ENCODE data around the gene SLC1A2. TPM values are rescaled to one million over a fixed set of nuclear protein-coding genes. Genes with fewer than 3 reads are reported as not detected.

SLC1A2 gene
- total RNA-seq, 5 donors from 2014 or later (not counting 1 experiment from before 2014, with no cell fraction given), result 0.07 to 0.19 (median 0.12) TPM

DNA sequence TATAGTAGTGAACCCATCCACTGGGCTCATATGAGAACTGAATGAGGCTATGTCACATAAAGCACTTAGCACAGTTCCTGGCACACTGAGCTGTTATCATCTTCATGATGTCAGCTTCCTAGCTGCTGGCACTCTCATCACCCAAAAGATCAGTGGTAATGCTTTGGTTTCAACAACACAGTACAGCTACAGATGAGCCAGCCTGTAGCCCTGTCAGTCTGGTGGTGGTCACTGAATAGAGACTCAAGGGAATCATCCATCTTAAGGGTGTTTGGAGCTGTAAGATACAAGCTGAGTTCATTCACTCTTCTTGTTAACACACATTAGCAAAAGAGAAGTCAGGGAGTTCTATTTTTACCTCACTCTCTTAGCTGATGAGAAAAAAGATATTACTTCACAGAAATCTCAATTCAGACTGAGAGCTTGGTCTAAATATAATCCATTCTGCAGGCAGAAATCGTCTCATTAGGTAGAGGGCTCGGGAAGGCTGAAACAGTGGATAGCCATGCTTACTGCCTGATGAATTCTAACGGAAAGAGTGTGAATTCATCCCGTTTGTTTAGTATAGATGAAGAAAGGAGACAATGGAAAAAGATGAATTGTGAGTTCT, 6.3 kb upstream of the SLC1A2 start:
- Histone ChIP-seq H3K27ac (ENCODE audit: low read length) (no peak overlapping the region), H3K9me3 (no peaks in the 10 kb centered on the region), H3K27me3 (replicated peaks in 1 of 2; ENCODE audit: control insufficient read depth in 2 of 2, extremely low read depth in 1 of 2, insufficient read depth in 2 of 2, low read length in 1 of 2) (peaks cover 2 to 13% of the 10 kb centered on the region in 2 experiments), H3K4me1 (ENCODE audit: control insufficient read depth in 1 of 2, extremely low read depth in 1 of 2, insufficient read depth in 2 of 2, low read length in 2 of 2) (no peaks in the 10 kb centered on the region), H3K36me3 (ENCODE audit: control insufficient read depth in 2 of 2, extremely low read depth in 1 of 2, insufficient read depth in 1 of 2, low read length in 1 of 2) (no peaks in the 10 kb centered on the region), H3K4me3 (ENCODE audit: control insufficient read depth in 1 of 2, extremely low read depth in 1 of 2, low read length in 1 of 2) (no peak overlapping the region)
- Mint-ChIP-seq H3K4me1 (peaks cover 2 to 6% (median 5%) of the 10 kb centered on the region in 3 donors), H3K9me3 (no peaks in the 10 kb centered on the region), H3K27ac (no peak overlapping the region), H3K27me3 (peaks cover 66 to 67% of the 10 kb centered on the region in 2 donors), H3K36me3 (no peaks in the 10 kb centered on the region), H3K4me3 (no peak overlapping the region)
- no peak for DNase-seq
- no peak for ATAC-seq (replicated peaks in 1 of 4)
- ChIA-PET POLR2A (no interaction called here), CTCF (no interaction called here)
- WGBS (ENCODE audit: insufficient coverage), result 68% methylated on average over 2 of the region's 4 CpGs

DNA sequence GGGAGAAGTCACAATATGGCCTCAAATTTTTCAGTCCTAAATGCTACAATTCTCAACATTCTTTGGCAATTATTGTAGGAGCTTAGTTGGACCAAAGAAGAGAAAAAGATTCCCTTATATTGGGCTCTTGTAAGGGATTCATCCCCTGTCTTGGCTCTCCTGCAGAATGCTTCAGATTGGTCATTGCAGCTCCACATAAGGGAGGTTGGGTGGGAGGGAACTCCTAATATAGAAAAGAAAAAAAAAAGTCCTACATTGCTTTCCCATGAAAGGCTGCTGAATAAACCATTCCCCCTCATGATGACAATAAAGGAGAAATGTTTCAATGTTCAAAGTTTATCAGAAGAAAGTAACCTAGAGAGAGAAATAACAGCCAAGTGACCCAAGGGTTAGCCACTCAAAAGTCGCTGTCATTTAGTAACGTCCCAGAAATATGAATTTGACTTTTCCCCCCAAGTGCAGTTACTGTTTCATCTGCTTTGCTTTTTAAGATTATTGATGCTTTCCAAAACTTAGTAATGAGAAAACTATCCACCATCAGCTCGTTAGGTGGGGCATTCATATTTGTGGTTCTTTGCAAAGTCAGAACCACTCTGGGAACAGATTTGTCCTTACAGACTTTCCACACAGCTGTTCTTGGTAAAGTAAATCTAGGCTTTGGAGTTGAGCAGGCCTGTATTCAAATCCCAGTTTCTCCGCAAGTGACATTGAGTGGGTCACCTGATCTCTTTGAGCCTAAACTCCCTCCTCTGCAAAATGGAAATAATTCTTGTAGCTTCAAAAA, 5.0 kb upstream of the SLC1A2 start:
- no peak overlapping the region for H3K4me3 ChIP-seq (ENCODE audit: control insufficient read depth in 1 of 2, extremely low read depth in 1 of 2, low read length in 1 of 2)
- no peaks in the 10 kb centered on the region for H3K9me3 ChIP-seq
- peaks cover 61 to 67% of the 10 kb centered on the region in 2 donors for H3K27me3 Mint-ChIP-seq
- H3K27me3 ChIP-seq (replicated peaks in 1 of 2; ENCODE audit: control insufficient read depth in 2 of 2, extremely low read depth in 1 of 2, insufficient read depth in 2 of 2, low read length in 1 of 2), result peaks cover 2 to 26% of the 10 kb centered on the region in 2 experiments
- ChIA-PET POLR2A (no interaction called here), CTCF (interaction anchor here (0.5 to 0.6 kb wide), 2 partner anchors 9 to 652 kb away, joined by 3 read pairs; no protein-coding TSS in a partner anchor)
- no peak overlapping the region for H3K27ac ChIP-seq (ENCODE audit: low read length)
- no CpG with 5 or more reads among the region's 4 CpGs for whole genome bisulfite sequencing (ENCODE audit: insufficient coverage)
- peaks cover 9 to 15% (median 10%) of the 10 kb centered on the region in 3 donors for H3K4me1 Mint-ChIP-seq
- H3K4me3 Mint-ChIP-seq, result no peak overlapping the region
- ATAC-seq (replicated peaks in 1 of 4) (no peak), DNase-seq (no peak)
- H3K36me3 Mint-ChIP-seq, result no peaks in the 10 kb centered on the region
- no peak overlapping the region for H3K27ac Mint-ChIP-seq
- no peaks in the 10 kb centered on the region for H3K9me3 Mint-ChIP-seq
- peaks cover 0 to 12% of the 10 kb centered on the region in 2 experiments for H3K4me1 ChIP-seq (ENCODE audit: control insufficient read depth in 1 of 2, extremely low read depth in 1 of 2, insufficient read depth in 2 of 2, low read length in 2 of 2)
- no peaks in the 10 kb centered on the region for H3K36me3 ChIP-seq (ENCODE audit: control insufficient read depth in 2 of 2, extremely low read depth in 1 of 2, insufficient read depth in 1 of 2, low read length in 1 of 2)

DNA sequence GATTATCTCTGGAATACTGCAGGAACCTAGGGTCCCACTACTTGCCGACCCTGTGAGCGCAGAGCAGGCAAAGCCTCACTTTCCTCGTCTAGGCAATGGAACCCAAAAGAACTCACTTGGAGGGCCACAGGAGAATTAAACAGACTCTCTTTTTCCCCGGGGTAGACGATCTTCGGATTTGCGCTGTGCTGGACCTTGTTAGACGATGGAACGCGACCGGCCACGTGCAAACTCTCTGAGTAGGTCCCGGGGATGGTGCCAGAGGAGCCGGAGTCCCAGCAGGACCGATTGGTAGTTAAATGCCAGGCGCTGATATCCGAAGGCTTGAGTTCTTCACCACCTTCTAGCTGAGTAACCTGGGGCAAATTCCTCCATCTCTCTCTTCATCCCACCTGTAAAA, 1.0 kb upstream of the SLC1A2 start:
- H3K9me3 Mint-ChIP-seq, result no peaks in the 10 kb centered on the region
- no peaks in the 10 kb centered on the region for H3K9me3 ChIP-seq
- H3K36me3 Mint-ChIP-seq, result no peaks in the 10 kb centered on the region
- DNase-seq (no peak), ATAC-seq (replicated peaks in 1 of 4) (no peak)
- CTCF ChIA-PET, result no interaction called here
- 9% methylated on average over 17 of the region's 17 CpGs for WGBS (ENCODE audit: insufficient coverage)
- H3K27ac ChIP-seq (ENCODE audit: low read length), result no peak overlapping the region
- H3K27ac Mint-ChIP-seq, result no peak overlapping the region
- H3K27me3 Mint-ChIP-seq, result peaks cover 67 to 77% of the 10 kb centered on the region in 2 donors
- peak overlapping the region in 1 of 2 donors; percentile 35 for H3K4me3 ChIP-seq (ENCODE audit: control insufficient read depth in 1 of 2, extremely low read depth in 1 of 2, low read length in 1 of 2)
- POLR2A ChIA-PET, result no interaction called here
- peaks cover 9 to 39% of the 10 kb centered on the region in 2 experiments for H3K27me3 ChIP-seq (replicated peaks in 1 of 2; ENCODE audit: control insufficient read depth in 2 of 2, extremely low read depth in 1 of 2, insufficient read depth in 2 of 2, low read length in 1 of 2)
- H3K4me1 Mint-ChIP-seq, result peaks cover 14 to 20% (median 18%) of the 10 kb centered on the region in 3 donors
- H3K4me3 Mint-ChIP-seq, result peak overlapping the region; percentile 36 to 71 (median 45)
- peaks cover 0 to 23% of the 10 kb centered on the region in 2 experiments for H3K4me1 ChIP-seq (ENCODE audit: control insufficient read depth in 1 of 2, extremely low read depth in 1 of 2, insufficient read depth in 2 of 2, low read length in 2 of 2)
- H3K36me3 ChIP-seq (ENCODE audit: control insufficient read depth in 2 of 2, extremely low read depth in 1 of 2, insufficient read depth in 1 of 2, low read length in 1 of 2), result no peaks in the 10 kb centered on the region

DNA sequence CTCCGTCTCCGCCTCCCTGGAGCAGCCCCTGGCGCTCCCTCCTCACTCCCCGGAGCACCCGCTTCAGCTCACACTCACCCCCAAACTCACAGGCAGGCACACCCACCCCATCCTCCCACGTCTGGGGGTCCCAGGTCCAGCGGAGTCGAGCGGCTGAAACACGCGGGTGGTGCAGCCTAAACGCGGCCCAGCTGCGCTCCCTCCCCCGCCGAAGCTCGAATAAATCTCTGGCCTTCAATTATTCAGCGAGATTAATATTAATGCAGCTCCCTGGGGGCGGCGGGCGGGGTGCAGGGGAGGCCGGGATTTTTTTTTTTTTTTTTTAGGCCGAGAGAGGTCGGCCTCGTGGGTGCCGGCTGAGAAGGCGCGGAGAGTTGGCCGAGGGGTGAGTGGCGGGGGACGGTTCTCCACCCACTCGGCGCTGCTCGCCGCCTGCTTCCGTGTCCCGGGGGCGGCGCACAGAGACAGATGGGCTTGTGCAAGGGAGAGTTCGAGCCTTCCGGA, 524 bp upstream of the SLC1A2 start:
- peaks cover 14 to 20% (median 18%) of the 10 kb centered on the region in 3 donors for H3K4me1 Mint-ChIP-seq
- H3K27me3 Mint-ChIP-seq, result peaks cover 67 to 77% of the 10 kb centered on the region in 2 donors
- Histone ChIP-seq H3K27ac (ENCODE audit: low read length) (no peak overlapping the region), H3K36me3 (ENCODE audit: control insufficient read depth in 2 of 2, extremely low read depth in 1 of 2, insufficient read depth in 1 of 2, low read length in 1 of 2) (no peaks in the 10 kb centered on the region), H3K27me3 (replicated peaks in 1 of 2; ENCODE audit: control insufficient read depth in 2 of 2, extremely low read depth in 1 of 2, insufficient read depth in 2 of 2, low read length in 1 of 2) (peaks cover 13 to 39% of the 10 kb centered on the region in 2 experiments), H3K4me1 (ENCODE audit: control insufficient read depth in 1 of 2, extremely low read depth in 1 of 2, insufficient read depth in 2 of 2, low read length in 2 of 2) (peaks cover 0 to 23% of the 10 kb centered on the region in 2 experiments), H3K4me3 (ENCODE audit: control insufficient read depth in 1 of 2, extremely low read depth in 1 of 2, low read length in 1 of 2) (peak overlapping the region in 1 of 2 donors; percentile 35), H3K9me3 (no peaks in the 10 kb centered on the region)
- ChIA-PET CTCF (interaction anchor here in 1 of 2 donors (0.6 kb wide), 1 partner anchor 1082 kb away, joined by 3 read pairs; no protein-coding TSS in a partner anchor), POLR2A (no interaction called here)
- no peak overlapping the region for H3K27ac Mint-ChIP-seq
- ATAC-seq (replicated peaks in 1 of 4) (no peak), DNase-seq (no peak)
- H3K9me3 Mint-ChIP-seq, result no peaks in the 10 kb centered on the region
- H3K4me3 Mint-ChIP-seq, result peak overlapping the region; percentile 51 to 71 (median 55)
- 1% methylated on average over 37 of the region's 41 CpGs for WGBS (ENCODE audit: insufficient coverage)
- no peaks in the 10 kb centered on the region for H3K36me3 Mint-ChIP-seq

DNA sequence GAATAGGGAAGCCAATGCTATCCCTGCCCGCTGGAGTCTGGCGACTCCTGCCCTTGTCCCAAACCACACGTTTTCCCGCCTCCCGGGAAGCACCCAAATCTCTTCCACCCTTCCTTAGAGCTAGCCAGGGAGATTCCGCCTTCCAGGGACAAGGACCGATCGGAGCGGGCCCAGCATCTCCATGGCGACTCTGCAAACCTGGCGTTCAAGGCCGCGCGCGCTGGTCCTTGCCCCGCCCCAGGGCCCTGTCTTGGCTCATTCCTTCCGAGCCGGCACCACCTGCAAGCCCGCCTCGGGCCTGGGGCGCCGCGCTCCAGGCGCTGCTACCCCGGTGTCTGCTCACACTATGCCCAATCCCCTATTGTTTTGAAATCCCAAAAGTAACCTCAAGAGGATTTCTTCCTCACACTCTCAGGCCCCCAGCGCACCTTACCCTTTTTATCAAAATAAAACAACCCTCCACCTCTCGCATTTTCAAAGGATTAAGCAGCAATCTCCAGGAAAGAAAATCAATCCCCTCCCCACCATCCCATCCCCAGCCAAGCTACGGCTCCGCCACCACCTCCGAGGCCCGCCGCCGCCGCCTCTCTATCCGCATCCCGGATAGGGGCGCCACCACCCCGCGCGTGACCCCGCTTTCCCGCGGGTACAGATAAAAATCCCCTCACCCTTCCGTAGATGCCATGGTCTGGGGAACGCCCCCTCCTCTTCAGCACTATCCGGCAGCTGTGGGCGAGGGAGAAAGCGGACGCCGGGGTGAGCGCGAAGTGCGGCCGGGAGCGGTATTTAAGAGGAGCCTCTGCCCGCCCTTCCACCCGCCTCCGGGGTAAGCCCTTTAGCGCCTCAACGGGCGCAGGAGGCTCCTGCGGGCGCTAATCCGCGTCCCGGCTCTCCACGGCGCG, 825 bp downstream of the SLC1A2 start:
- H3K4me1 ChIP-seq (ENCODE audit: control insufficient read depth in 1 of 2, extremely low read depth in 1 of 2, insufficient read depth in 2 of 2, low read length in 2 of 2), result peaks cover 0 to 23% of the 10 kb centered on the region in 2 experiments
- no peak overlapping the region for H3K27ac ChIP-seq (ENCODE audit: low read length)
- H3K4me3 Mint-ChIP-seq, result peak overlapping the region; percentile 64 to 71 (median 66)
- CTCF ChIA-PET, result no interaction called here
- POLR2A ChIA-PET, result interaction anchor here in 1 of 2 donors (0.6 kb wide), 1 partner anchor 39 kb away, joined by 4 read pairs; no protein-coding TSS in a partner anchor
- no peaks in the 10 kb centered on the region for H3K9me3 Mint-ChIP-seq
- no peak overlapping the region for H3K27ac Mint-ChIP-seq
- H3K36me3 Mint-ChIP-seq, result no peaks in the 10 kb centered on the region
- no peaks in the 10 kb centered on the region for H3K36me3 ChIP-seq (ENCODE audit: control insufficient read depth in 2 of 2, extremely low read depth in 1 of 2, insufficient read depth in 1 of 2, low read length in 1 of 2)
- H3K27me3 ChIP-seq (replicated peaks in 1 of 2; ENCODE audit: control insufficient read depth in 2 of 2, extremely low read depth in 1 of 2, insufficient read depth in 2 of 2, low read length in 1 of 2), result peaks cover 18 to 39% of the 10 kb centered on the region in 2 experiments
- peaks cover 14 to 20% (median 18%) of the 10 kb centered on the region in 3 donors for H3K4me1 Mint-ChIP-seq
- peaks cover 73 to 78% of the 10 kb centered on the region in 2 donors for H3K27me3 Mint-ChIP-seq
- H3K9me3 ChIP-seq, result no peaks in the 10 kb centered on the region
- DNase-seq (no peak), ATAC-seq (replicated peaks in 1 of 4) (peak in 1 of 4 experiments; percentile 33)
- H3K4me3 ChIP-seq (ENCODE audit: control insufficient read depth in 1 of 2, extremely low read depth in 1 of 2, low read length in 1 of 2), result peak overlapping the region in 1 of 2 donors; percentile 5
- WGBS (ENCODE audit: insufficient coverage), result 4% methylated on average over 62 of the region's 69 CpGs

DNA sequence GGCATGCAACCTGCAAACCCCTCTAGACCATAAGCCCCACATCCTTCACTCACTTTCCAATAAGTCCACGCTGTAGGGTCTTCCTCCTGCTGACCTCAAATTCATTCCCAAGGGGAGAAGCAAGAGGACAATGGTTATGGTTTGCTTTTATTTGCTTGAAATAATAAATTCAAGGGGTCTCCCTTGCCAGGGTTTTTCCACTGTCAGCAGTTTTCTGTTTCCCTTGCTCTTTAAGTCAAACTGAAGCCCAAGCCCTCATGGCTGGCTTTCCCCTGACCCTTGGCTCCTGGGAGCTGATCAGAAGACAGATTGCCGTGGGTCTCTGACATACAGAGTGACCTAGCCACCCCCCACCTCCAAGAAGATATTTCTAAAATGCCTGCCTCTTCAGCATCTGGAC, 3.9 kb downstream of the SLC1A2 start:
- 33% methylated on average over 1 of the region's 2 CpGs for WGBS (ENCODE audit: insufficient coverage)
- Histone ChIP-seq H3K36me3 (ENCODE audit: control insufficient read depth in 2 of 2, extremely low read depth in 1 of 2, insufficient read depth in 1 of 2, low read length in 1 of 2) (no peaks in the 10 kb centered on the region), H3K9me3 (no peaks in the 10 kb centered on the region), H3K27ac (ENCODE audit: low read length) (no peak overlapping the region), H3K4me3 (ENCODE audit: control insufficient read depth in 1 of 2, extremely low read depth in 1 of 2, low read length in 1 of 2) (no peak overlapping the region), H3K27me3 (replicated peaks in 1 of 2; ENCODE audit: control insufficient read depth in 2 of 2, extremely low read depth in 1 of 2, insufficient read depth in 2 of 2, low read length in 1 of 2) (peaks cover 16 to 30% of the 10 kb centered on the region in 2 experiments), H3K4me1 (ENCODE audit: control insufficient read depth in 1 of 2, extremely low read depth in 1 of 2, insufficient read depth in 2 of 2, low read length in 2 of 2) (peaks cover 0 to 23% of the 10 kb centered on the region in 2 experiments)
- Mint-ChIP-seq H3K4me1 (peaks cover 11 to 12% (median 11%) of the 10 kb centered on the region in 3 donors), H3K9me3 (no peaks in the 10 kb centered on the region), H3K27me3 (peaks cover 52 to 55% of the 10 kb centered on the region in 2 donors), H3K4me3 (no peak overlapping the region), H3K36me3 (no peaks in the 10 kb centered on the region), H3K27ac (no peak overlapping the region)
- ChIA-PET CTCF (no interaction called here), POLR2A (no interaction called here)
- DNase-seq (no peak), ATAC-seq (replicated peaks in 1 of 4) (no peak)

Measured in T-cell (primary cell).